SK-N-MC (cell line): Measurements from ENCODE around the gene VPS8.

Experiments
- EZH2 ChIP-seq: fragments of 200-600 bp; sonication (generic); IDR thresholded peaks from one replicate; pipeline ENCODE4 v1.6.1; 2017; ENCODE audit warnings: antibody characterized with exemption
- POLR2AphosphoS5 ChIP-seq: IDR thresholded peaks from 2 replicates; pipeline ENCODE4 v1.6.1; 2012; ENCODE audit warnings: mild to moderate bottlenecking, low read depth, low read length, borderline replicate concordance

GRCh38 chr3:184820525-184820924 is 8.6 kb downstream of the VPS8 start:
- TF ChIP-seq EZH2 (no peak), POLR2AphosphoS5 (no peak)
